Measurements from ENCODE around the gene IFNE. TPM values are rescaled to one million over a fixed set of nuclear protein-coding genes. Genes with fewer than 3 reads are reported as not detected.

The IFNE gene
- total RNA-seq, 2 experiments from 2014 or later: not detected

DNA sequence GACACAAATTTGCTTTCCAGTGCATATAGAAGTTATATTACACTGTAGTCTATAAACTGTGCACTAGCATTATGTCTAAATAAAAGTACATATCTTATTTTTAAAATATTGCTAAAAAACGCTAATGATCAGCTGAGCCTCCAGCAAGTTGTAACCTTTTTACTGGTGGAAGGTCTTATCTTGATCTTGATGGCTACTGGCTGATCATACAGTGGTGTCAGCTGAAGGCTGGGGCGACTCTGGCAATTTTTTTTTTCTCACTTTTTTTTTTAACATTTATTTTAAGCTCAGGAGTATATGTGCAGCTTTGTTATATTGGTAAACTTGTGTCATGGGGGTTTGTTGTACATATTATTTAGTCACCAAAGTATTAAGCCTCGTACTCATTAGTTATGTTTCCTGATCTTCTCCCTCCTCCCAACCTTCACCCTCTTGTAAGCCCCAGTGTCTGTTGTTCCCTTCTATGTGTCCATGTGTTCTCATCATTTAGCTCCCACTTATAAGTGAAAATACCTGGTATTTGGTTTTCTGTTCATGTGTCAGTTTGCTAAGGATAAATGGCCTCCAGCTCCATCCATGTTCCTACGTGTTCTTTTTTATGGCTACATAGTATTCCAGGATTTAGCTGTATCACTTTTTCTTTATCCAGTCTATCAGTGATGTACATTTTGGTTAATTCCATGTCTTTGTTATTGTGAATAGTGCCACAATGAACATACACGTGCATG is 38.6 kb upstream of the IFNE start:
- CTCF ChIA-PET (ENCODE audit: unreplicated experiment): no interaction called here
- no peaks in the 10 kb centered on the region for H3K4me1 ChIP-seq (ENCODE audit: insufficient read depth, low read length, poor library complexity, severe bottlenecking)
- TF ChIP-seq CTCF (conservative IDR thresholded peaks at IDR 0.05; ENCODE audit: low read length) (no peak), EZH2phosphoT487 (IDR thresholded peaks at IDR 0.05; ENCODE audit: borderline replicate concordance, low read depth, low read length) (no peak)
- DNase-seq (ENCODE audit: low spot score): no peak
- H3K9me2 ChIP-seq (ENCODE audit: insufficient read depth, low read length): no peaks in the 10 kb centered on the region
- intact Hi-C loops (cut with micrococcal nuclease; ENCODE audit: unreplicated experiment): no loop called here
- no peaks in the 10 kb centered on the region for H3K36me3 ChIP-seq (ENCODE audit: insufficient read depth, low read length)
- BruUV-seq (replicated peaks): no TSS peak
- H3K4me3 ChIP-seq (ENCODE audit: low read depth, low read length, poor library complexity, severe bottlenecking): no peak overlapping the region
- H3K9me3 ChIP-seq (ENCODE audit: low read length): no peaks in the 10 kb centered on the region
- no peak overlapping the region for H3K27ac ChIP-seq (ENCODE audit: low read depth, low read length, poor library complexity, severe bottlenecking)
- no peaks in the 10 kb centered on the region for H3K79me2 ChIP-seq (ENCODE audit: insufficient read depth, low read depth, low read length)
- H2AFZ ChIP-seq (ENCODE audit: low read length): no peak overlapping the region
- H3K4me2 ChIP-seq (ENCODE audit: low read length): no peak overlapping the region
- no peaks in the 10 kb centered on the region for H4K20me1 ChIP-seq (ENCODE audit: insufficient read depth, low read length)
- POLR2A ChIA-PET: interaction anchor here (0.6 to 2.1 kb wide), 3 partner anchors 9 to 1510 kb away, joined by 3 to 5 read pairs (median 4); no protein-coding TSS in a partner anchor

GRCh38 chr9:21519855-21520434 is 37.8 kb upstream of the IFNE start:
- no peaks in the 10 kb centered on the region for H3K9me2 ChIP-seq (ENCODE audit: insufficient read depth, low read length)
- POLR2A ChIA-PET: interaction anchor here (0.6 to 2.1 kb wide), 2 partner anchors 10 to 1510 kb away, joined by 4 to 5 read pairs; no protein-coding TSS in a partner anchor
- H3K4me1 ChIP-seq (ENCODE audit: insufficient read depth, low read length, poor library complexity, severe bottlenecking): no peaks in the 10 kb centered on the region
- no peak overlapping the region for H2AFZ ChIP-seq (ENCODE audit: low read length)
- no peak for DNase-seq (ENCODE audit: low spot score)
- no peak for TF ChIP-seq CTCF (conservative IDR thresholded peaks at IDR 0.05; ENCODE audit: low read length)
- no peak for TF ChIP-seq EZH2phosphoT487 (IDR thresholded peaks at IDR 0.05; ENCODE audit: borderline replicate concordance, low read depth, low read length)
- H3K4me3 ChIP-seq (ENCODE audit: low read depth, low read length, poor library complexity, severe bottlenecking): no peak overlapping the region
- no peaks in the 10 kb centered on the region for H3K79me2 ChIP-seq (ENCODE audit: insufficient read depth, low read depth, low read length)
- CTCF ChIA-PET (ENCODE audit: unreplicated experiment): no interaction called here
- H4K20me1 ChIP-seq (ENCODE audit: insufficient read depth, low read length): no peaks in the 10 kb centered on the region
- H3K4me2 ChIP-seq (ENCODE audit: low read length): no peak overlapping the region
- no peaks in the 10 kb centered on the region for H3K9me3 ChIP-seq (ENCODE audit: low read length)
- H3K27ac ChIP-seq (ENCODE audit: low read depth, low read length, poor library complexity, severe bottlenecking): no peak overlapping the region
- intact Hi-C loops (cut with micrococcal nuclease; ENCODE audit: unreplicated experiment): no loop called here
- H3K36me3 ChIP-seq (ENCODE audit: insufficient read depth, low read length): no peaks in the 10 kb centered on the region
- BruUV-seq (replicated peaks): no TSS peak

DNA sequence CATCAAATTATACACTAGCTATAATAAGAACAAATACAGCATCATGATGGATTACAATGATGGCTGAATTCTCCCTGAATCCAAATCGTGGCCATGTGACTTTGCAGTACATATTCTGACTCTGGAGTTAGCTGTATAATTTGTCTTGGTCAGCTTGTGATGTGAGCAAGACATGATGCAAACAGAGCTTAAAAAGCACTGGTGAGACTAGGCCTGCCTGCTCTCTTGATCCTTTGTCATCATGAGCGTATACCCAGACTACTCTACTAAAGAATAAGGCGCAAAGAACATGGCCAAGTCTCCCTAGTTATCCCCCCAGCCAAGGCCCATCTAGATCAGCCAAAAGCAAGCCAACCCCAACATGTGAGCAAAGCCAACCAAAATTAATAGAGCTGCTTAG is 34.7 kb upstream of the IFNE start:
- no peak for TF ChIP-seq EZH2phosphoT487 (IDR thresholded peaks at IDR 0.05; ENCODE audit: borderline replicate concordance, low read depth, low read length)
- TF ChIP-seq CTCF (conservative IDR thresholded peaks at IDR 0.05; ENCODE audit: low read length): no peak
- no peak overlapping the region for H3K4me2 ChIP-seq (ENCODE audit: low read length)
- no peak overlapping the region for H3K4me3 ChIP-seq (ENCODE audit: low read depth, low read length, poor library complexity, severe bottlenecking)
- no peaks in the 10 kb centered on the region for H3K36me3 ChIP-seq (ENCODE audit: insufficient read depth, low read length)
- no peaks in the 10 kb centered on the region for H3K79me2 ChIP-seq (ENCODE audit: insufficient read depth, low read depth, low read length)
- ChIA-PET CTCF (ENCODE audit: unreplicated experiment) (no interaction called here), POLR2A (interaction anchor here (1.0 to 1.4 kb wide), 2 partner anchors 8 to 55 kb away, joined by 3 read pairs; no protein-coding TSS in a partner anchor)
- DNase-seq (ENCODE audit: low spot score): no peak
- H3K9me3 ChIP-seq (ENCODE audit: low read length): no peaks in the 10 kb centered on the region
- H4K20me1 ChIP-seq (ENCODE audit: insufficient read depth, low read length): no peaks in the 10 kb centered on the region
- H3K27ac ChIP-seq (ENCODE audit: low read depth, low read length, poor library complexity, severe bottlenecking): no peak overlapping the region
- no peaks in the 10 kb centered on the region for H3K9me2 ChIP-seq (ENCODE audit: insufficient read depth, low read length)
- H2AFZ ChIP-seq (ENCODE audit: low read length): no peak overlapping the region
- no peaks in the 10 kb centered on the region for H3K4me1 ChIP-seq (ENCODE audit: insufficient read depth, low read length, poor library complexity, severe bottlenecking)
- no TSS peak for BruUV-seq (replicated peaks)
- intact Hi-C loops (cut with micrococcal nuclease; ENCODE audit: unreplicated experiment): no loop called here
